ENCODE measurements around the gene PAPLN.

DNA sequence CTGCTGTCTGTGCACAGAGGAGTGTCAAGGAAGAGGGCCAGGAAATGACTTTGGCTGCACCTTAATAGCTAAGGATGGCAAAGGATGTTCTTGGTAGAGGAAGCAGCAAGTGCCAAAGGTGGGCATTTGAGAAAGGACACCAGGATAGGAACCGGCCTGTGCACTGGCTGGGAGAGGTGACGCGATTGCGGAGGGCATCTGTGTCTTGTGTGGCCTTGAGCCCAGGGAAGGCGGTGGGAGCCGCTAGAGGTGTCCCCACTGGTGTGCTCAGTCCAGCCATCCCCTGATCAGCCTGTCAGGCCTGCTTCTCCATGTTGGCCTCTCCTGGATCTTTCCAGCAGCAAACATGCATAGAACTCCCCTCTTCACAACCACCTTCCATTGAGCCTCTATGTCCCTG lies 30.2 kb downstream of the PAPLN start:
- TF ChIP-seq, protein P1, sequence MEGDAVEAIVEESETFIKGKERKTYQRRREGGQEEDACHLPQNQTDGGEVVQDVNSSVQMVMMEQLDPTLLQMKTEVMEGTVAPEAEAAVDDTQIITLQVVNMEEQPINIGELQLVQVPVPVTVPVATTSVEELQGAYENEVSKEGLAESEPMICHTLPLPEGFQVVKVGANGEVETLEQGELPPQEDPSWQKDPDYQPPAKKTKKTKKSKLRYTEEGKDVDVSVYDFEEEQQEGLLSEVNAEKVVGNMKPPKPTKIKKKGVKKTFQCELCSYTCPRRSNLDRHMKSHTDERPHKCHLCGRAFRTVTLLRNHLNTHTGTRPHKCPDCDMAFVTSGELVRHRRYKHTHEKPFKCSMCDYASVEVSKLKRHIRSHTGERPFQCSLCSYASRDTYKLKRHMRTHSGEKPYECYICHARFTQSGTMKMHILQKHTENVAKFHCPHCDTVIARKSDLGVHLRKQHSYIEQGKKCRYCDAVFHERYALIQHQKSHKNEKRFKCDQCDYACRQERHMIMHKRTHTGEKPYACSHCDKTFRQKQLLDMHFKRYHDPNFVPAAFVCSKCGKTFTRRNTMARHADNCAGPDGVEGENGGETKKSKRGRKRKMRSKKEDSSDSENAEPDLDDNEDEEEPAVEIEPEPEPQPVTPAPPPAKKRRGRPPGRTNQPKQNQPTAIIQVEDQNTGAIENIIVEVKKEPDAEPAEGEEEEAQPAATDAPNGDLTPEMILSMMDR (IDR thresholded peaks at IDR 0.05; ENCODE audit: low read length) = no peak
- no peak for TF ChIP-seq EZH2 (IDR thresholded peaks at IDR 0.05; ENCODE audit: borderline replicate concordance, low read length)
